GM19372 (cell line): ENCODE data around the gene CCDC88C.
A peak's percentile ranks its signal among the peaks of the same experiment; 100 is the strongest.

Experiments
- ATAC-seq: cut with Tn5 transposase; IDR thresholded peaks from one replicate; pipeline ENCODE4 v1.9.1; 2021; ENCODE audit warnings: mild to moderate bottlenecking, low read depth, moderate library complexity; ENCODE audit not compliant: unreplicated experiment

The CCDC88C gene

GRCh38 chr14:91332171-91332985 lies 85.2 kb downstream of the CCDC88C start:
- no peak for ATAC-seq

- no peak for ATAC-seq
Observed at GRCh38 chr14:91331721-91332120, 85.9 kb downstream of the CCDC88C start.

GRCh38 chr14:91330856-91331255 lies 86.8 kb downstream of the CCDC88C start:
- no peak for ATAC-seq

GRCh38 chr14:91330096-91330696 lies 87.4 kb downstream of the CCDC88C start:
- no peak for ATAC-seq

GRCh38 chr14:91329486-91330014 lies 88.1 kb downstream of the CCDC88C start:
- no peak for ATAC-seq

- no peak for ATAC-seq
Observed at GRCh38 chr14:91328313-91329050, 89.1 kb downstream of the CCDC88C start.

- ATAC-seq = no peak
Observed at GRCh38 chr14:91327661-91328312, 89.8 kb downstream of the CCDC88C start.

- no peak for ATAC-seq
Observed at GRCh38 chr14:91327250-91327595, 90.4 kb downstream of the CCDC88C start.

GRCh38 chr14:91326514-91327249 lies 90.9 kb downstream of the CCDC88C start:
- ATAC-seq = no peak

- no peak for ATAC-seq
Observed at GRCh38 chr14:91324606-91325575, 92.7 kb downstream of the CCDC88C start.

GRCh38 chr14:91323671-91324605 lies 93.7 kb downstream of the CCDC88C start:
- peak; percentile 65 for ATAC-seq

- ATAC-seq = no peak
Observed at GRCh38 chr14:91323031-91323430, 94.6 kb downstream of the CCDC88C start.

GRCh38 chr14:91322623-91323022 lies 95.0 kb downstream of the CCDC88C start:
- ATAC-seq = no peak

GRCh38 chr14:91321131-91321530 lies 96.5 kb downstream of the CCDC88C start:
- ATAC-seq = no peak

GRCh38 chr14:91320266-91320665 lies 97.4 kb downstream of the CCDC88C start:
- no peak for ATAC-seq

- ATAC-seq = no peak
Observed at GRCh38 chr14:91318911-91319310, 98.7 kb downstream of the CCDC88C start.

GRCh38 chr14:91317381-91318308 lies 100.0 kb downstream of the CCDC88C start:
- peak; percentile 33 for ATAC-seq
